ENCODE measurements around the gene BRS3.

DNA sequence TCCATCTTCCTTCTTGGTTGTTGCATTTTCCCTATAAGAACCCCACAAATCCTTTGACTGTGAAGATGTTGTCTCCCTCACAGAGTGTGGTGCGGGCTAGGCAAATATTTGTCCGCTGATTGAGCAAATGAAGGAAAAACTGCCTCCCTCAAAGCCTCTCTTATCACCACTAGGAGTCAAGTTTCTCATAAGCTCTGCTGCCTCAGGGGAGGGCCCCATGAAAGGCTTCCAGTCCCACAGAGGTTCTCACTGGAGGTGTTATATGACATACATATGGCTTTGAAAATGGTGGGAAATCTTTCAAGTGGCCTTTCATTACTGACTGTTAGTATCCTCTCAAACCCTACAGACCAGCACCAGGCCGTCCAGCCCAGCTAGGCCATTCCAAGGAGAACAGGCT is 53.5 kb downstream of the BRS3 start:
- TF ChIP-seq, protein P1, sequence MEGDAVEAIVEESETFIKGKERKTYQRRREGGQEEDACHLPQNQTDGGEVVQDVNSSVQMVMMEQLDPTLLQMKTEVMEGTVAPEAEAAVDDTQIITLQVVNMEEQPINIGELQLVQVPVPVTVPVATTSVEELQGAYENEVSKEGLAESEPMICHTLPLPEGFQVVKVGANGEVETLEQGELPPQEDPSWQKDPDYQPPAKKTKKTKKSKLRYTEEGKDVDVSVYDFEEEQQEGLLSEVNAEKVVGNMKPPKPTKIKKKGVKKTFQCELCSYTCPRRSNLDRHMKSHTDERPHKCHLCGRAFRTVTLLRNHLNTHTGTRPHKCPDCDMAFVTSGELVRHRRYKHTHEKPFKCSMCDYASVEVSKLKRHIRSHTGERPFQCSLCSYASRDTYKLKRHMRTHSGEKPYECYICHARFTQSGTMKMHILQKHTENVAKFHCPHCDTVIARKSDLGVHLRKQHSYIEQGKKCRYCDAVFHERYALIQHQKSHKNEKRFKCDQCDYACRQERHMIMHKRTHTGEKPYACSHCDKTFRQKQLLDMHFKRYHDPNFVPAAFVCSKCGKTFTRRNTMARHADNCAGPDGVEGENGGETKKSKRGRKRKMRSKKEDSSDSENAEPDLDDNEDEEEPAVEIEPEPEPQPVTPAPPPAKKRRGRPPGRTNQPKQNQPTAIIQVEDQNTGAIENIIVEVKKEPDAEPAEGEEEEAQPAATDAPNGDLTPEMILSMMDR (conservative IDR thresholded peaks at IDR 0.05; ENCODE audit: low read depth in 2 of 2) = no peak
- TF ChIP-seq POLR2AphosphoS5 (IDR thresholded peaks at IDR 0.05; ENCODE audit: low read depth) = no peak
- TF ChIP-seq EZH2 (IDR thresholded peaks at IDR 0.05; ENCODE audit: low read depth, unreplicated experiment) = no peak
- TF ChIP-seq EZH2phosphoT487 (IDR thresholded peaks at IDR 0.05; ENCODE audit: unreplicated experiment) = no peak
- TF ChIP-seq CREB1 (CRISPR knock-in tag; IDR thresholded peaks at IDR 0.05; ENCODE audit: low read depth) = no peak
- no peak for TF ChIP-seq REST (IDR thresholded peaks at IDR 0.05; ENCODE audit: unreplicated experiment)
- TF ChIP-seq JUNB (IDR thresholded peaks at IDR 0.05; ENCODE audit: unreplicated experiment) = no peak
- TF ChIP-seq, protein P2, sequence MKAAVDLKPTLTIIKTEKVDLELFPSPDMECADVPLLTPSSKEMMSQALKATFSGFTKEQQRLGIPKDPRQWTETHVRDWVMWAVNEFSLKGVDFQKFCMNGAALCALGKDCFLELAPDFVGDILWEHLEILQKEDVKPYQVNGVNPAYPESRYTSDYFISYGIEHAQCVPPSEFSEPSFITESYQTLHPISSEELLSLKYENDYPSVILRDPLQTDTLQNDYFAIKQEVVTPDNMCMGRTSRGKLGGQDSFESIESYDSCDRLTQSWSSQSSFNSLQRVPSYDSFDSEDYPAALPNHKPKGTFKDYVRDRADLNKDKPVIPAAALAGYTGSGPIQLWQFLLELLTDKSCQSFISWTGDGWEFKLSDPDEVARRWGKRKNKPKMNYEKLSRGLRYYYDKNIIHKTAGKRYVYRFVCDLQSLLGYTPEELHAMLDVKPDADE (IDR thresholded peaks at IDR 0.05) = no peak
